ENCODE measurements around the gene NLRP9.

Gene NLRP9

GRCh38 chr19:55703790-55704215 lies 34.4 kb downstream of the NLRP9 start:
- no peak for DNase-seq

DNA sequence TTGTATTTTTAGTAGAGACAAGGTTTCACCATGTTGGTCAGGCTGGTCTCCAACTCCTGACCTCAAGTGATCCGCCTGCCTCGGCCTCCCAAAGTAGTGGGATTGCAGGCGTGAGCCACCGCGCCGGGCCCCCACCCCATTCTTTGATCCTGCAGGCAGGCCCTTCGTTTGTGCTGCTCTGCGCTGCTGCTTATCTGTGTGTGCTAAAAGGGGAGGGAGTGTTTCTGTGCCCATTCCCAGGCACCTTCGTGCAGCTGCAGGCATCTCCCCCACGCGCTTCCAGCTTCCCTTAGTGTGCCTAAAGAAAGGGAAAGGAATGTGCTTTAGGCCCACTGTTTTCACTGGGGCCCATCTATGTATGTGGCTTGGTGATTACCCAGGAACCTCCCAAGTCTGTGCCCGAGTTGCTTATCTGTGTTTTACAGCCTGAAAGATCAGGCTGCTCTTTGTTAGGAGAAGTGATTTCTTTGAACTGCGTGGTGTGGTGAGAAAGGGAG lies 36.0 kb downstream of the NLRP9 start:
- no peak for DNase-seq

DNA sequence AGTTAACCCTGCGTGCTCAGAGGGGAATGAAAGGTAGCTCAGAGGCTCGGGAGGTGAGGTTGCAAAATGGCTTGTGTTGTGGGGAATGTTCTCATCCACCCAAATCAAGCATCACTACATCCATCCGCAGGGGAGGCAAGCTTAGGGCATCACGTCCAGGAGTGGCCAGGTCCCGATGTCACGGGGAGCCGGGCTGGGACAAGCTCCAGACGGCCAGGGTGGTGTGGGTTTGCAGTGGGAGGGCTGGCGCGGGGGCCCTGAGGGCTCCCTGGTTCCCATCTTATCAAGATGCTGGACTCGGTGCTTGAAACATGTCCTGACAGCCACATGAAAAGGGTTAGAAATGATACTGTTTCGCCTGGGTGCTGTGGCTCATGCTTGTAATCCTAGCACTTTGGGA lies 37.4 kb downstream of the NLRP9 start:
- no peak for DNase-seq

DNA sequence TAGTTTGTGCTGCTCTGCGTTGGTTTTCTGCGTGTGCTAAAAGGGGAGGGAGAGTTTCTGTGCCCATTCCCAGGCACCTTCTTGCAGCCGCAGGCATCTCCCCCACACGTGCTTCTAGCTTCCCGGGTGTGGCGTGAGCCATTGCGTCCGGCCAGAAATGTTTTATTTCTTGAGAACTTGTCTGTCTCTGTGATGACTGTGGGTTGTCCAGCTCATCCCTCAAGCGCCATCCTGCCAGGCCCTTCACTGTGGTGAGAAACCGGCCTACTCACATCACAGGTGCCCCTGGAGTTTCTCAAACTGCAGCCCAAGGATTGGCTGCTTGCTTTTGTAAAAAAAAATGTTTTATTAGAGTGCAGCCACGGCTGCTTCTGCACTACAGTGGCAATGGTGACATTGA lies 39.0 kb downstream of the NLRP9 start:
- DNase-seq: no peak

DNA sequence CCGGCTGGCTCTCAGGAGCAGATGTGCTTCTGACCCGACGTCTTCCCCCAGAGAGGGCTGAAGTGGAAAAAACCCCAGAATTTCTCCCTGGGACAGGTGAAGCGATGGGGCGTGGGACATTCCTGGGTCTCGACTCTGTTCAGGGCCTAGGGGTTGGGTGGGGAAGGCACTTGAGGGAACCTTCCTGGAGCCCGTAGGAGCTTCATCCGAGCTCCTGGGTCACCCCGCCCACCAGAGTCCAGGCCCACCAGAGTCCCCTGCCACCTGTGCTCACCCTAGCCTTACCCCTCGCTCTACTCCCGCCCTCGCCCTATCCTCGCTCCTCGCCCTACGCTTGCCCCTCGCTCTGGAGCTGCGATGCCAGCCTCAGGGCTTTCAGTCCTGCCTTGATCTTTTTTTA lies 39.9 kb downstream of the NLRP9 start:
- no peak for DNase-seq

DNA sequence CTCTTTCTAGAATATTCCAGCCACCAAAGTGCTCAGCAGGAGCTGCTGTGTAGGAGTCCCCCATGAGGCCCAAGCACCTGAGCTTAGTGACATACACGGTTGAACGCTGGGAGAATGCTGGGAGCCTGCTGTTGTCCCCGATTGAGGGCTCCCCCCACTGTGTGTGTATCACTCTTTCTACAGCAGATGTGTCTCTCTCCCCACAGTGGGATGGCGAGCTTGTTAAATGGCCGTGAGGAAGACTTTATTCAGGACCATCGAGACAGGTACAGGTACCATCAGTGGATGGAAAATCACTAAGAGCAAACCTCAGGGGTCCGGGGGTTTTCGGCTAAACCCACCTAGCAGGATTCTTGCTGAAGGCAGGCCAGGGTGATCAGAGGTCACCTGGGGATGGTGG lies 40.5 kb downstream of the NLRP9 start:
- DNase-seq: no peak

- no peak for DNase-seq
Measured at GRCh38 chr19:55697069-55697440, 41.1 kb downstream of the NLRP9 start.

- no peak for DNase-seq
Measured at GRCh38 chr19:55696301-55697068, 41.7 kb downstream of the NLRP9 start.

- no peak for DNase-seq
Measured at GRCh38 chr19:55695511-55696290, 42.5 kb downstream of the NLRP9 start.

GRCh38 chr19:55694656-55695491 lies 43.3 kb downstream of the NLRP9 start:
- no peak for DNase-seq

GRCh38 chr19:55694241-55694655 lies 44.0 kb downstream of the NLRP9 start:
- no peak for DNase-seq

- DNase-seq: no peak
Measured at GRCh38 chr19:55693336-55693974, 44.7 kb downstream of the NLRP9 start.

- DNase-seq: no peak
Measured at GRCh38 chr19:55692681-55693081, 45.5 kb downstream of the NLRP9 start.

DNA sequence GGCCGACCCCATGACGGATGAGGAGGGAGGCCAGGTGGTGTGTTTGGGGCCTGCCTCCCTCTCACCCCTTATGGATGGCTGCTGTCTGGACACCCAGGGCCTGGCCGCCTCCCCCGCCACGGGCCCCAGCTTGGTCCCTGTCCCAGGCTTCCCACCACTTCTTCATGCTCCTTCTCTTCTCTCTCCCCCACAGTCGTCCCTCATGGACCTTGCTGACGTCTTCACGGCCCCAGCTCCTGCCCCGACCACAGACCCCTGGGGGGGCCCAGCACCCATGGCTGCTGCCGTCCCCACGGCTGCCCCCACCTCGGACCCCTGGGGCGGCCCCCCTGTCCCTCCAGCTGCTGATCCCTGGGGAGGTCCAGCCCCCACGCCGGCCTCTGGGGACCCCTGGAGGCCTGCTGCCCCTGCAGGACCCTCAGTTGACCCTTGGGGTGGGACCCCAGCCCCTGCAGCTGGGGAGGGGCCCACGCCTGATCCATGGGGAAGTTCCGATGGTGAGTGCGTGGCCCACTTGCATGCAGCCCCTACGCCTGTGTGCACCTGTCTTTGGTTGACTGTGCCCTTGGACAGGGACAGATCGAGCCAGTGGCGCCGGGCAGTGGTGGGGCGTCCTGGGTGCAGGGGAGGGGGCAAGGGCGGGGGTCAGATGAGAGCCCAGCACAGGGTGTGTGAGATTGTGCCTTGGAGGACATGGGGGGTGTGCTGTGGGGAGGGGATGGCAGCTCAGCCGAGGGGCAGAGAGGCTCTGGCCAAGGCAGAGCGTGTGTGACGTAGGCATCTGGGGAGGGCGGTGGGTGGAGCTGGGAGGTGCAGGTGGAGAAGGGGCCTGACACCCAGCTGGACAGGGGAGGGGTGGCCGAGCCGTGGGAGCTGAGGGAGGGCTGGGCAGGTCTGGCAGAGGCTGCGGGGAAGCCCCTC lies 46.4 kb downstream of the NLRP9 start:
- DNase-seq: no peak

DNA sequence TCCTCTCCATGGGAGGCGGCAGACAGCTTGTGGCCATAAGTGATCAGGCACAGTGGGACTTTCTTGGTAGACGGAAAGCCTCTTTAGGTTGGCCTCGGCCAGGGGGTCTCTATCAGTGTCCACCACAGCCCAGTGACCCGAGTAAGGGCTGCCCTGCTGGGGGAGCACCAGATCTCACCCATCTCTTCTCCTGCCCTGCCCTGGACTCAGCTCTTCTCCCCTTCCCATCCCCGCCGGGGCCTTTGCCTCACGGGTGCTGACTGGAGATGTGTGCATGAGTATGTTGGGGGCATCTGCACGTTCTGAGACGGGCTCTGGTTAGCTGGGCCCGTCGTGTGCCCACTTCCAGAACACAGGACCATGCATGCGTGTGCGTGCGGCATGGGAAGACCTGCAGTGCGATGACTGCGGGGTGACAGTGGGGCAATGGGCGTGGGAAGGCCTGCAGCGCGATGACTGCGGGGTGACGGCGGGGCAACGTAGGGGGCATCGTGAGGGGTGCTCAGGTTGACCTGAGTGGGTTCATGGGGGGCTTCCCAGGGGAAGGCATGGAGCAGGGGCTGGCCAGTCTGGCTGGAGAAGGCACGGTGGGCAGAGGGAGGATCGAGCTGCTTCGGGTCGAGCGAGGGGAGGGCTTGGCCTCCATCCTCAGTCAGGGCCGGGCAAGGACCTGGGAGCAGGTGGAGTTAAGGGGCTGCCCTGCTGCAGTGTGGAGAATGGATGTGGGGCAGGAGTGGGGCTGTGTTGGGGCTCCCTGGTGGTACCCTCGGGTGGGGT lies 47.2 kb downstream of the NLRP9 start:
- DNase-seq: no peak

GRCh38 chr19:55690109-55690768 lies 48.0 kb downstream of the NLRP9 start:
- DNase-seq: no peak

DNA sequence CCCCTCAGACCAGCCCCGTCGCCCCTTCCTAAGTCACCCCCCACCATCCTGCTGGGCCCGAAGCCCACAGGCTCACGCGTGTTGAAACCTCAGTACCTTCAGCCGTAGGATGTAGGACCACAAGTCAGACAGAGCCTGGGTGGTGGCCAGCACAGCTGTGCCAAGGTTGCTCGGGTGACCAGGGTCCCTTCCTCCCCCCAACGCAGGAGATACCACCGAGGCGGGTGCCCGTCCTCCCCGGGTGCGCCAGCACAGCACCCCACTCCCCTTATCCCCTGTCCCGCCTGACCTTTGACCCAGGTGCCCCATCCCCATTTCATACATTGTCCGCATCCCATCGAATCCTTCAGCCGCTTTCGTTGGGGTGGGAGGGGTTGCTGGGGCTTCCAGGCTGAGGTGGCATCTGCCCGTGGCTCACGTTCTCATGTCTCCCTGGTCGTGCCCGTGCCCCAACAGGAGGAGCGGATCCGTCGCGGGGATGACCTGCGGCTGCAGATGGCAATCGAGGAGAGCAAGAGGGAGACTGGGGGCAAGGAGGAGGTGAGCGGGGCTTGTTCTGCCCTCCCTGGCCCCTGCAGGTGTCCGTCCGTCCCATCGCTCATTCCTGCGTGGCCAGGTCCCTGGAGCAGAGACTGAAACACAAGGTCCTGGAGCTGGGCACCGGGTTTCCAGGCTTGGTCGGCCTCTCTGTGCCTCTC lies 48.6 kb downstream of the NLRP9 start:
- no peak for DNase-seq

DNA sequence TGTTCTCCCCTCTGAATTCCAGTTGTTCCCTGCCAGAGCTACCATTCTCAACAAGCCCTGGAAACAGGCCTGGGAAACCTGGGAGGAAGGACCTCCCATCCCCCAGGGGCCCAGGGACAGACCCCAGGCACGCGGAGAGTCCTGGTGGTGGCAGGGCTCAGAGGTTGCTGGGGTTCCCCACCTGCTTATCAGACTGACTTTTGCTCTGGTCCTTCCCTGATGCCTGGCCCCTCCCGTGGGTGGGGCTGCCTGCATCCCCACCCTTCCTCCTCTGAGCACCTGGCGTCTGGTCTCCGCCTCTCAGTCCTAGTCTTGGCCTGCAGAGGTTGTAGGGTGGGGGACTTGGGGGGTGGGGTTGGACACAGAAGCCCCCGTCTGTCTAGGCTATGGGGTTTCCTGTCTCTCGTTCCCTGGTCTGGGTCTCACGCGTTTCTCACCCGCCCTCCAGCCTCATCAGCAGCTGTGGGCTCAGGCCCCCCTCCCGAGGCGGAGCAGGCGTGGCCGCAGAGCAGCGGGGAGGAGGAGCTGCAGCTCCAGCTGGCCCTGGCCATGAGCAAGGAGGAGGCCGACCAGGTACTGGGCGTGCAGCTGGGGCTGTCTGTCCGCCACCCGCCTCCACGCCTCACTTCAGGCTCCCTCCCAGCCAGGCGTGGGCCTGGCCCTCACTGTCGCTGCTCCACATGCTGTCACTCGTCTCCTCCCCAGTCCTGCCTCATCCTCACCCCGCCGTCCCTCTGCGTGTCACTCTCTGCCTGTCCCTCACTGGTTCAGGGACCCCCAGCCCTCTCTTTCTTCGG lies 49.6 kb downstream of the NLRP9 start:
- no peak for DNase-seq

Measured in GF-D8 (cell line).